WTC11 (cell line): ENCODE results near the gene EPS8L2. TPM values are rescaled to one million over a fixed set of nuclear protein-coding genes. Genes with fewer than 3 reads are reported as not detected.

Experiments used
- CBFB ChIP-seq: sonication (generic); formaldehyde crosslinking; IDR thresholded peaks from 2 replicates; pipeline ENCODE4 v1.8.1; 2022; ENCODE audit warnings: mild to moderate bottlenecking, low read depth, missing genetic modification reagents
- CREM ChIP-seq: sonication (generic); formaldehyde crosslinking; IDR thresholded peaks from 2 replicates; pipeline ENCODE4 v1.8.1; 2022; ENCODE audit warnings: mild to moderate bottlenecking, missing genetic modification reagents, moderate library complexity
- FOXP1 ChIP-seq: sonication (generic); formaldehyde crosslinking; IDR thresholded peaks from 2 replicates; pipeline ENCODE4 v1.8.0; 2022; ENCODE audit warnings: missing genetic modification reagents, mild to moderate bottlenecking, moderate library complexity, borderline replicate concordance
- GRHL2 ChIP-seq: fragments of 250-450 bp; sonication (Bioruptor Pico); IDR thresholded peaks from 2 replicates; pipeline ENCODE4 v1.8.0; 2022; ENCODE audit warnings: mild to moderate bottlenecking, moderate library complexity; ENCODE audit not compliant: insufficient replicate concordance, severe bottlenecking
- GTF2I ChIP-seq: fragments of 250-450 bp; sonication (Bioruptor Pico); conservative IDR thresholded peaks from 2 replicates; pipeline ENCODE4 v1.4.0; 2021; ENCODE audit warnings: mild to moderate bottlenecking
- KAT7 ChIP-seq: sonication (generic); formaldehyde crosslinking; IDR thresholded peaks from 2 replicates; pipeline ENCODE4 v1.8.1; 2023; ENCODE audit warnings: missing genetic modification reagents, mild to moderate bottlenecking, borderline replicate concordance
- MYBL2 ChIP-seq: sonication (generic); formaldehyde crosslinking; IDR thresholded peaks from 2 replicates; pipeline ENCODE4 v1.8.1; 2023; ENCODE audit warnings: mild to moderate bottlenecking, moderate library complexity, missing genetic modification reagents
- NR3C1 ChIP-seq: sonication (generic); formaldehyde crosslinking; conservative IDR thresholded peaks from 2 replicates; pipeline ENCODE4 v1.8.1; 2023; ENCODE audit warnings: low read depth, mild to moderate bottlenecking, missing genetic modification reagents
- OVOL2 ChIP-seq: fragments of 250-450 bp; sonication (Bioruptor Pico); IDR thresholded peaks from 2 replicates; pipeline ENCODE4 v1.9.0; 2021; ENCODE audit warnings: mild to moderate bottlenecking, borderline replicate concordance
- SMAD4 ChIP-seq: sonication (generic); formaldehyde crosslinking; IDR thresholded peaks from 2 replicates; pipeline ENCODE4 v1.8.0; 2022; ENCODE audit warnings: mild to moderate bottlenecking, missing genetic modification reagents
- ZNF138 ChIP-seq: sonication (generic); formaldehyde crosslinking; conservative IDR thresholded peaks from 2 replicates; pipeline ENCODE4 v1.8.1; 2022; ENCODE audit warnings: mild to moderate bottlenecking, moderate library complexity, missing genetic modification reagents
- ZNF317 ChIP-seq: sonication (generic); formaldehyde crosslinking; IDR thresholded peaks from 2 replicates; pipeline ENCODE4 v1.8.1; 2023; ENCODE audit warnings: low read depth, mild to moderate bottlenecking, moderate library complexity, missing genetic modification reagents, borderline replicate concordance
- total RNA-seq: library from RNA; stranded (reverse); gene quantifications from 3 replicates; pipeline ENCODE4 v1.2.3, GENCODE V29; 2021
- TF ChIP-seq, protein P1 (sequence below): sonication (generic); formaldehyde crosslinking; IDR thresholded peaks from 2 replicates; pipeline ENCODE4 v1.8.1; 2022; ENCODE audit warnings: mild to moderate bottlenecking, missing genetic modification reagents, moderate library complexity, borderline replicate concordance
- TF ChIP-seq, protein P2 (sequence below): sonication (generic); formaldehyde crosslinking; IDR thresholded peaks from 2 replicates; pipeline ENCODE4 v1.8.1; 2023; ENCODE audit warnings: mild to moderate bottlenecking, missing genetic modification reagents
- TF ChIP-seq, protein P3 (sequence below): sonication (generic); formaldehyde crosslinking; conservative IDR thresholded peaks from 2 replicates; pipeline ENCODE4 v1.8.1; 2023; ENCODE audit warnings: mild to moderate bottlenecking, low read depth, missing genetic modification reagents, moderate library complexity
- TF ChIP-seq, protein P4 (sequence below): sonication (generic); formaldehyde crosslinking; IDR thresholded peaks from 2 replicates; pipeline ENCODE4 v1.8.1; 2023; ENCODE audit warnings: mild to moderate bottlenecking, missing genetic modification reagents, moderate library complexity
- TF ChIP-seq, protein P5 (sequence below): sonication (generic); formaldehyde crosslinking; IDR thresholded peaks from 2 replicates; pipeline ENCODE4 v1.8.1; 2023; ENCODE audit warnings: mild to moderate bottlenecking, missing genetic modification reagents, borderline replicate concordance
- TF ChIP-seq, protein P6 (sequence below): sonication (generic); formaldehyde crosslinking; IDR thresholded peaks from 2 replicates; pipeline ENCODE4 v1.8.1; 2023; ENCODE audit warnings: mild to moderate bottlenecking, moderate library complexity, missing genetic modification reagents
- TF ChIP-seq, protein P7 (sequence below): fragments of 250-450 bp; sonication (Bioruptor Pico); IDR thresholded peaks from 2 replicates; pipeline ENCODE4 v1.9.0; 2021; ENCODE audit warnings: mild to moderate bottlenecking

The EPS8L2 gene
- total RNA-seq, 1 experiment from 2014 or later, result 51.6 TPM

DNA sequence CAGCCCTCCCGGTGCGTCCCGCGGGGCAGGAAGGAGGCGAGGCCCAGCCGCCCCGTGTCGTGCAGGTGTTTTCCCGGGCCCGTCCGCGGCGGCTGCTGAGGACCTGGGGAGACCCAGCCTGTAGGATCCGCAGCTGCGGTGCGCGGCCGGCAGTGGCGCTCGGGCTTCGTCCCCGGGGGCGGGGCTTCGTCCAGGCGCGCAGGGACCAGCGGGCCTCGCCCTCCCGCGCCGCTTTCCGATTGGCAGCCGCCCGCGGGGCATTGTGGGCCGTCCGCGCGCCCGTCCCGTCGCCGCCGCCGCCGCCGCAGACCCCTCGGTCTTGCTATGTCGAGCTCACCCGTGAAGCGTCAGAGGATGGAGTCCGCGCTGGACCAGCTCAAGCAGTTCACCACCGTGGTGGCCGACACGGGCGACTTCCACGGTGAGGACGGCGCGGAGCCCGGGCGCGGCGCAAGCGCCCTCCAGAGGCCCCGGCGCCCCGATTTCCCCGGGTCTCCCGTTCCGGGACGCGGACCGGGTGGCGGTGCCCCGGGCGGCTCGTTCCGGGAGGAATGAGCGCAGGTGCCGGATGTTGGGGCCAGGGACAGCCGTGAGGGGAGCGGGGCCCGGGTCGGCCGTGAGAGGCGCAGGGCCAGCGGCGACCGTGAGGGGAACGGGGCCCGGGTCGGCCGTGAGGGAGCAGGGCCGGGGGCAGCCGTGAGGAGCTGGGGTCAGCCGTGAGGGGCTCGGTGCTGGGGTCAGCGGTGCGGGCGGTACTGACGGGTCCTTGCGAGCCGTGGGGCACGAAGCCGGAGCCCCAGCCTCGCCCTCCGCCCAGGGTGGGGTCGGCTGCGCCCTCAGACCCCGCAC lies 41.4 kb downstream of the EPS8L2 start, which contains the start of gene TALDO1 (continued):
- TF ChIP-seq ZNF138, result no peak
- TF ChIP-seq CBFB (CRISPR knock-in tag), result no peak
- TF ChIP-seq, protein P1, sequence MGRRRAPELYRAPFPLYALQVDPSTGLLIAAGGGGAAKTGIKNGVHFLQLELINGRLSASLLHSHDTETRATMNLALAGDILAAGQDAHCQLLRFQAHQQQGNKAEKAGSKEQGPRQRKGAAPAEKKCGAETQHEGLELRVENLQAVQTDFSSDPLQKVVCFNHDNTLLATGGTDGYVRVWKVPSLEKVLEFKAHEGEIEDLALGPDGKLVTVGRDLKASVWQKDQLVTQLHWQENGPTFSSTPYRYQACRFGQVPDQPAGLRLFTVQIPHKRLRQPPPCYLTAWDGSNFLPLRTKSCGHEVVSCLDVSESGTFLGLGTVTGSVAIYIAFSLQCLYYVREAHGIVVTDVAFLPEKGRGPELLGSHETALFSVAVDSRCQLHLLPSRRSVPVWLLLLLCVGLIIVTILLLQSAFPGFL, result no peak
- TF ChIP-seq GRHL2 (CRISPR knock-in tag), result no peak
- TF ChIP-seq, protein P2, sequence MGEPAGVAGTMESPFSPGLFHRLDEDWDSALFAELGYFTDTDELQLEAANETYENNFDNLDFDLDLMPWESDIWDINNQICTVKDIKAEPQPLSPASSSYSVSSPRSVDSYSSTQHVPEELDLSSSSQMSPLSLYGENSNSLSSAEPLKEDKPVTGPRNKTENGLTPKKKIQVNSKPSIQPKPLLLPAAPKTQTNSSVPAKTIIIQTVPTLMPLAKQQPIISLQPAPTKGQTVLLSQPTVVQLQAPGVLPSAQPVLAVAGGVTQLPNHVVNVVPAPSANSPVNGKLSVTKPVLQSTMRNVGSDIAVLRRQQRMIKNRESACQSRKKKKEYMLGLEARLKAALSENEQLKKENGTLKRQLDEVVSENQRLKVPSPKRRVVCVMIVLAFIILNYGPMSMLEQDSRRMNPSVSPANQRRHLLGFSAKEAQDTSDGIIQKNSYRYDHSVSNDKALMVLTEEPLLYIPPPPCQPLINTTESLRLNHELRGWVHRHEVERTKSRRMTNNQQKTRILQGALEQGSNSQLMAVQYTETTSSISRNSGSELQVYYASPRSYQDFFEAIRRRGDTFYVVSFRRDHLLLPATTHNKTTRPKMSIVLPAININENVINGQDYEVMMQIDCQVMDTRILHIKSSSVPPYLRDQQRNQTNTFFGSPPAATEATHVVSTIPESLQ (CRISPR knock-in tag), result no peak
- TF ChIP-seq, protein P3, sequence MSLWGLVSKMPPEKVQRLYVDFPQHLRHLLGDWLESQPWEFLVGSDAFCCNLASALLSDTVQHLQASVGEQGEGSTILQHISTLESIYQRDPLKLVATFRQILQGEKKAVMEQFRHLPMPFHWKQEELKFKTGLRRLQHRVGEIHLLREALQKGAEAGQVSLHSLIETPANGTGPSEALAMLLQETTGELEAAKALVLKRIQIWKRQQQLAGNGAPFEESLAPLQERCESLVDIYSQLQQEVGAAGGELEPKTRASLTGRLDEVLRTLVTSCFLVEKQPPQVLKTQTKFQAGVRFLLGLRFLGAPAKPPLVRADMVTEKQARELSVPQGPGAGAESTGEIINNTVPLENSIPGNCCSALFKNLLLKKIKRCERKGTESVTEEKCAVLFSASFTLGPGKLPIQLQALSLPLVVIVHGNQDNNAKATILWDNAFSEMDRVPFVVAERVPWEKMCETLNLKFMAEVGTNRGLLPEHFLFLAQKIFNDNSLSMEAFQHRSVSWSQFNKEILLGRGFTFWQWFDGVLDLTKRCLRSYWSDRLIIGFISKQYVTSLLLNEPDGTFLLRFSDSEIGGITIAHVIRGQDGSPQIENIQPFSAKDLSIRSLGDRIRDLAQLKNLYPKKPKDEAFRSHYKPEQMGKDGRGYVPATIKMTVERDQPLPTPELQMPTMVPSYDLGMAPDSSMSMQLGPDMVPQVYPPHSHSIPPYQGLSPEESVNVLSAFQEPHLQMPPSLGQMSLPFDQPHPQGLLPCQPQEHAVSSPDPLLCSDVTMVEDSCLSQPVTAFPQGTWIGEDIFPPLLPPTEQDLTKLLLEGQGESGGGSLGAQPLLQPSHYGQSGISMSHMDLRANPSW, result no peak
- TF ChIP-seq, protein P4, sequence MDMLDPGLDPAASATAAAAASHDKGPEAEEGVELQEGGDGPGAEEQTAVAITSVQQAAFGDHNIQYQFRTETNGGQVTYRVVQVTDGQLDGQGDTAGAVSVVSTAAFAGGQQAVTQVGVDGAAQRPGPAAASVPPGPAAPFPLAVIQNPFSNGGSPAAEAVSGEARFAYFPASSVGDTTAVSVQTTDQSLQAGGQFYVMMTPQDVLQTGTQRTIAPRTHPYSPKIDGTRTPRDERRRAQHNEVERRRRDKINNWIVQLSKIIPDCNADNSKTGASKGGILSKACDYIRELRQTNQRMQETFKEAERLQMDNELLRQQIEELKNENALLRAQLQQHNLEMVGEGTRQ (CRISPR knock-in tag), result 0 out of 2 replicates have a peak, but pooled peaks have one; percentile 25
- TF ChIP-seq FOXP1 (CRISPR knock-in tag), result peak; percentile 75
- no peak for TF ChIP-seq OVOL2 (CRISPR knock-in tag)
- peak; percentile 81 for TF ChIP-seq SMAD4 (CRISPR knock-in tag)
- TF ChIP-seq, protein P5, sequence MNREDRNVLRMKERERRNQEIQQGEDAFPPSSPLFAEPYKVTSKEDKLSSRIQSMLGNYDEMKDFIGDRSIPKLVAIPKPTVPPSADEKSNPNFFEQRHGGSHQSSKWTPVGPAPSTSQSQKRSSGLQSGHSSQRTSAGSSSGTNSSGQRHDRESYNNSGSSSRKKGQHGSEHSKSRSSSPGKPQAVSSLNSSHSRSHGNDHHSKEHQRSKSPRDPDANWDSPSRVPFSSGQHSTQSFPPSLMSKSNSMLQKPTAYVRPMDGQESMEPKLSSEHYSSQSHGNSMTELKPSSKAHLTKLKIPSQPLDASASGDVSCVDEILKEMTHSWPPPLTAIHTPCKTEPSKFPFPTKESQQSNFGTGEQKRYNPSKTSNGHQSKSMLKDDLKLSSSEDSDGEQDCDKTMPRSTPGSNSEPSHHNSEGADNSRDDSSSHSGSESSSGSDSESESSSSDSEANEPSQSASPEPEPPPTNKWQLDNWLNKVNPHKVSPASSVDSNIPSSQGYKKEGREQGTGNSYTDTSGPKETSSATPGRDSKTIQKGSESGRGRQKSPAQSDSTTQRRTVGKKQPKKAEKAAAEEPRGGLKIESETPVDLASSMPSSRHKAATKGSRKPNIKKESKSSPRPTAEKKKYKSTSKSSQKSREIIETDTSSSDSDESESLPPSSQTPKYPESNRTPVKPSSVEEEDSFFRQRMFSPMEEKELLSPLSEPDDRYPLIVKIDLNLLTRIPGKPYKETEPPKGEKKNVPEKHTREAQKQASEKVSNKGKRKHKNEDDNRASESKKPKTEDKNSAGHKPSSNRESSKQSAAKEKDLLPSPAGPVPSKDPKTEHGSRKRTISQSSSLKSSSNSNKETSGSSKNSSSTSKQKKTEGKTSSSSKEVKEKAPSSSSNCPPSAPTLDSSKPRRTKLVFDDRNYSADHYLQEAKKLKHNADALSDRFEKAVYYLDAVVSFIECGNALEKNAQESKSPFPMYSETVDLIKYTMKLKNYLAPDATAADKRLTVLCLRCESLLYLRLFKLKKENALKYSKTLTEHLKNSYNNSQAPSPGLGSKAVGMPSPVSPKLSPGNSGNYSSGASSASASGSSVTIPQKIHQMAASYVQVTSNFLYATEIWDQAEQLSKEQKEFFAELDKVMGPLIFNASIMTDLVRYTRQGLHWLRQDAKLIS (CRISPR knock-in tag), result no peak
- 0 out of 2 replicates have a peak, but pooled peaks have one; percentile 27 for TF ChIP-seq ZNF317
- no peak for TF ChIP-seq KAT7
- TF ChIP-seq, protein P6, sequence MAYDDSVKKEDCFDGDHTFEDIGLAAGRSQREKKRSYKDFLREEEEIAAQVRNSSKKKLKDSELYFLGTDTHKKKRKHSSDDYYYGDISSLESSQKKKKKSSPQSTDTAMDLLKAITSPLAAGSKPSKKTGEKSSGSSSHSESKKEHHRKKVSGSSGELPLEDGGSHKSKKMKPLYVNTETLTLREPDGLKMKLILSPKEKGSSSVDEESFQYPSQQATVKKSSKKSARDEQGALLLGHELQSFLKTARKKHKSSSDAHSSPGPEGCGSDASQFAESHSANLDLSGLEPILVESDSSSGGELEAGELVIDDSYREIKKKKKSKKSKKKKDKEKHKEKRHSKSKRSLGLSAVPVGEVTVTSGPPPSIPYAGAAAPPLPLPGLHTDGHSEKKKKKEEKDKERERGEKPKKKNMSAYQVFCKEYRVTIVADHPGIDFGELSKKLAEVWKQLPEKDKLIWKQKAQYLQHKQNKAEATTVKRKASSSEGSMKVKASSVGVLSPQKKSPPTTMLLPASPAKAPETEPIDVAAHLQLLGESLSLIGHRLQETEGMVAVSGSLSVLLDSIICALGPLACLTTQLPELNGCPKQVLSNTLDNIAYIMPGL (CRISPR knock-in tag), result peak; percentile 23; the same call in 1 of the 2 replicates
- no peak; the same call in 1 of the 2 replicates for TF ChIP-seq CREM (CRISPR knock-in tag)
- no peak for TF ChIP-seq GTF2I (CRISPR knock-in tag)
- TF ChIP-seq, protein P7, sequence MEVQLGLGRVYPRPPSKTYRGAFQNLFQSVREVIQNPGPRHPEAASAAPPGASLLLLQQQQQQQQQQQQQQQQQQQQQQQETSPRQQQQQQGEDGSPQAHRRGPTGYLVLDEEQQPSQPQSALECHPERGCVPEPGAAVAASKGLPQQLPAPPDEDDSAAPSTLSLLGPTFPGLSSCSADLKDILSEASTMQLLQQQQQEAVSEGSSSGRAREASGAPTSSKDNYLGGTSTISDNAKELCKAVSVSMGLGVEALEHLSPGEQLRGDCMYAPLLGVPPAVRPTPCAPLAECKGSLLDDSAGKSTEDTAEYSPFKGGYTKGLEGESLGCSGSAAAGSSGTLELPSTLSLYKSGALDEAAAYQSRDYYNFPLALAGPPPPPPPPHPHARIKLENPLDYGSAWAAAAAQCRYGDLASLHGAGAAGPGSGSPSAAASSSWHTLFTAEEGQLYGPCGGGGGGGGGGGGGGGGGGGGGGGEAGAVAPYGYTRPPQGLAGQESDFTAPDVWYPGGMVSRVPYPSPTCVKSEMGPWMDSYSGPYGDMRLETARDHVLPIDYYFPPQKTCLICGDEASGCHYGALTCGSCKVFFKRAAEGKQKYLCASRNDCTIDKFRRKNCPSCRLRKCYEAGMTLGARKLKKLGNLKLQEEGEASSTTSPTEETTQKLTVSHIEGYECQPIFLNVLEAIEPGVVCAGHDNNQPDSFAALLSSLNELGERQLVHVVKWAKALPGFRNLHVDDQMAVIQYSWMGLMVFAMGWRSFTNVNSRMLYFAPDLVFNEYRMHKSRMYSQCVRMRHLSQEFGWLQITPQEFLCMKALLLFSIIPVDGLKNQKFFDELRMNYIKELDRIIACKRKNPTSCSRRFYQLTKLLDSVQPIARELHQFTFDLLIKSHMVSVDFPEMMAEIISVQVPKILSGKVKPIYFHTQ, result no peak
- peak; percentile 20; the same call in 1 of the 2 replicates for TF ChIP-seq NR3C1 (CRISPR knock-in tag)
- peak; percentile 47; the same call in 1 of the 2 replicates for TF ChIP-seq MYBL2 (CRISPR knock-in tag)
